H9 (cell line): Measurements from ENCODE around the gene CDC20. TPM values are rescaled to one million over a fixed set of nuclear protein-coding genes. Genes with fewer than 3 reads are reported as not detected.

Experiments used
- DNase-seq: peaks from one replicate; pipeline ENCODE4 v3.0.0-alpha.2; 2017
- H2AFZ ChIP-seq: one replicate; pipeline ENCODE4 v1.6.1; 2013; ENCODE audit warnings: mild to moderate bottlenecking, low read length, control low read depth, moderate library complexity
- H2AK5ac ChIP-seq: 2 replicates; pipeline ENCODE4 v1.6.1; 2013; ENCODE audit warnings: low read length, control low read depth, mixed read lengths; ENCODE audit not compliant: insufficient read length
- H2BK120ac ChIP-seq: one replicate; pipeline ENCODE4 v1.6.1; 2013; ENCODE audit warnings: low read depth, mild to moderate bottlenecking, low read length, control low read depth, inconsistent platforms; ENCODE audit not compliant: poor library complexity, severe bottlenecking
- H2BK12ac ChIP-seq: 2 replicates; pipeline ENCODE4 v1.6.1; 2013; ENCODE audit warnings: low read length, control low read depth, mixed read lengths, low read depth; ENCODE audit not compliant: insufficient read length
- H2BK15ac ChIP-seq: 2 replicates; pipeline ENCODE4 v1.6.1; 2013; ENCODE audit warnings: low read depth, low read length, control low read depth
- H2BK20ac ChIP-seq: one replicate; pipeline ENCODE4 v1.6.1; 2013; ENCODE audit warnings: low read depth, mild to moderate bottlenecking, low read length, control low read depth, inconsistent platforms; ENCODE audit not compliant: poor library complexity, severe bottlenecking
- H2BK5ac ChIP-seq: 2 replicates; pipeline ENCODE4 v1.6.1; 2013; ENCODE audit warnings: low read length, control low read depth, mixed read lengths; ENCODE audit not compliant: insufficient read length
- H3K14ac ChIP-seq: 2 replicates; pipeline ENCODE4 v1.6.1; 2013; ENCODE audit warnings: low read length, control low read depth; ENCODE audit not compliant: insufficient read depth
- H3K18ac ChIP-seq: 2 replicates; pipeline ENCODE4 v1.6.1; 2013; ENCODE audit warnings: low read depth, mild to moderate bottlenecking, mixed read lengths, low read length, control low read depth; ENCODE audit not compliant: insufficient read length
- H3K23ac ChIP-seq: 2 replicates; pipeline ENCODE4 v1.6.1; 2013; ENCODE audit warnings: low read length, control low read depth, mixed read lengths, low read depth; ENCODE audit not compliant: insufficient read length
- H3K23me2 ChIP-seq: 2 replicates; pipeline ENCODE4 v1.6.1; 2013; ENCODE audit warnings: low read depth, mild to moderate bottlenecking, mixed read lengths, low read length, control low read depth; ENCODE audit not compliant: insufficient read length, poor library complexity, severe bottlenecking
- H3K27ac ChIP-seq: 2 replicates; pipeline ENCODE4 v1.5.1; 2013; ENCODE audit warnings: low read length, control low read depth, mixed read lengths, low read depth; ENCODE audit not compliant: insufficient read length
- H3K27me3 ChIP-seq: 2 replicates; pipeline ENCODE4 v1.6.1; 2013; ENCODE audit warnings: low read length, control low read depth, inconsistent platforms; ENCODE audit not compliant: insufficient read depth
- H3K4ac ChIP-seq: 2 replicates; pipeline ENCODE4 v1.6.1; 2013; ENCODE audit warnings: low read depth, mild to moderate bottlenecking, control low read depth, inconsistent platforms, low read length, moderate library complexity
- H3K4me1 ChIP-seq: 2 replicates; pipeline ENCODE4 v1.6.1; 2013; ENCODE audit warnings: low read length, control low read depth, inconsistent platforms; ENCODE audit not compliant: insufficient read depth
- H3K4me2 ChIP-seq: 2 replicates; pipeline ENCODE4 v1.6.1; 2013; ENCODE audit warnings: low read length, control low read depth, mixed read lengths; ENCODE audit not compliant: insufficient read length, insufficient read depth
- H3K56ac ChIP-seq: 2 replicates; pipeline ENCODE4 v1.6.1; 2013; ENCODE audit warnings: low read depth, mild to moderate bottlenecking, mixed read lengths, low read length, control low read depth; ENCODE audit not compliant: insufficient read length
- H3K79me1 ChIP-seq: 2 replicates; pipeline ENCODE4 v1.6.1; 2013; ENCODE audit warnings: low read depth, mild to moderate bottlenecking, moderate library complexity, low read length, control low read depth, inconsistent platforms; ENCODE audit not compliant: insufficient read depth, poor library complexity, severe bottlenecking
- H3K79me2 ChIP-seq: 2 replicates; pipeline ENCODE4 v1.6.1; 2013; ENCODE audit warnings: low read length, control low read depth, inconsistent platforms; ENCODE audit not compliant: insufficient read depth
- H3K9ac ChIP-seq: 2 replicates; pipeline ENCODE4 v1.6.1; 2013; ENCODE audit warnings: low read length, control low read depth, mixed read lengths; ENCODE audit not compliant: insufficient read length; ENCODE audit errors: extremely low read depth
- H3K9me3 ChIP-seq: one replicate; pipeline ENCODE4 v1.6.1; 2013; ENCODE audit warnings: low read depth, low read length, inconsistent platforms; ENCODE audit not compliant: control insufficient read depth
- H3T11ph ChIP-seq: one replicate; pipeline ENCODE4 v1.6.1; 2013; ENCODE audit warnings: mild to moderate bottlenecking, low read length, control low read depth, inconsistent platforms
- H4K20me1 ChIP-seq: one replicate; pipeline ENCODE4 v1.6.1; 2013; ENCODE audit not compliant: control insufficient read depth, insufficient read length, insufficient read depth
- H4K5ac ChIP-seq: 2 replicates; pipeline ENCODE4 v1.6.1; 2013; ENCODE audit warnings: low read depth, mild to moderate bottlenecking, mixed read lengths, low read length, control low read depth; ENCODE audit not compliant: insufficient read length
- H4K8ac ChIP-seq: replicated peaks from 2 replicates; pipeline ENCODE4 v1.6.1; 2013; ENCODE audit warnings: low read length, control low read depth, mixed read lengths, low read depth; ENCODE audit not compliant: insufficient read length
- H4K91ac ChIP-seq: 2 replicates; pipeline ENCODE4 v1.6.1; 2013; ENCODE audit warnings: low read depth, mild to moderate bottlenecking, moderate library complexity, mixed read lengths, low read length, control low read depth; ENCODE audit not compliant: insufficient read length
- H3K27ac Mint-ChIP-seq, 3 experiments: 2 replicates in 2 of 3; 3 replicates in 1 of 3; pipeline ENCODE4 v1.8.0; 2020 to 2021; ENCODE audit warnings: mixed read lengths in 3 of 3, mild to moderate bottlenecking in 1 of 3, moderate library complexity in 1 of 3
- H3K27me3 Mint-ChIP-seq: 2 replicates; pipeline ENCODE4 v1.8.0; 2021; ENCODE audit warnings: low read depth, mild to moderate bottlenecking, moderate library complexity, mixed read lengths
- H3K36me3 Mint-ChIP-seq, 3 experiments: 2 replicates in 2 of 3; 3 replicates in 1 of 3; pipeline ENCODE4 v1.8.0; 2020 to 2021; ENCODE audit warnings: low read depth in 3 of 3, mixed read lengths in 3 of 3; ENCODE audit not compliant: insufficient read depth in 1 of 3
- H3K4me1 Mint-ChIP-seq, 2 experiments: 2 replicates each; pipeline ENCODE4 v1.8.0; 2020; ENCODE audit warnings: mixed read lengths in 2 of 2
- H3K4me3 Mint-ChIP-seq, 2 experiments: 2 replicates in 1 of 2; 3 replicates in 1 of 2; pipeline ENCODE4 v1.8.0; 2020 to 2021; ENCODE audit warnings: mild to moderate bottlenecking in 2 of 2, mixed read lengths in 2 of 2, moderate library complexity in 1 of 2
- H3K9me3 Mint-ChIP-seq, 2 experiments: 2 replicates in 1 of 2; 3 replicates in 1 of 2; pipeline ENCODE4 v1.8.0; 2020; ENCODE audit warnings: mild to moderate bottlenecking in 2 of 2, mixed read lengths in 2 of 2, moderate library complexity in 1 of 2
- WGBS: extraction: QIAGEN DNeasy Blood & Tissue Kit; methylation state at CpG from one replicate; pipeline ENCODE4 v1.1.7; 2013; ENCODE audit warnings: missing lambda C conversion rate, low lambda C conversion rate, mixed read lengths; ENCODE audit not compliant: insufficient read length; ENCODE audit errors: extremely low coverage; 5-methylcytosine and 5-hydroxymethylcytosine counted together
- total RNA-seq: library from RNA; stranded (reverse); gene quantifications from 2 replicates; pipeline ENCODE4 v1.2.1, GENCODE V29; 2021
- TF ChIP-seq, protein P1 (sequence below): fragments of 200-600 bp; sonication (generic); conservative IDR thresholded peaks from 3 replicates; pipeline ENCODE4 v1.8.0; 2021; ENCODE audit warnings: antibody characterized with exemption, mild to moderate bottlenecking

CDC20 gene
- total RNA-seq, 1 experiment from 2014 or later = 246 TPM

DNA sequence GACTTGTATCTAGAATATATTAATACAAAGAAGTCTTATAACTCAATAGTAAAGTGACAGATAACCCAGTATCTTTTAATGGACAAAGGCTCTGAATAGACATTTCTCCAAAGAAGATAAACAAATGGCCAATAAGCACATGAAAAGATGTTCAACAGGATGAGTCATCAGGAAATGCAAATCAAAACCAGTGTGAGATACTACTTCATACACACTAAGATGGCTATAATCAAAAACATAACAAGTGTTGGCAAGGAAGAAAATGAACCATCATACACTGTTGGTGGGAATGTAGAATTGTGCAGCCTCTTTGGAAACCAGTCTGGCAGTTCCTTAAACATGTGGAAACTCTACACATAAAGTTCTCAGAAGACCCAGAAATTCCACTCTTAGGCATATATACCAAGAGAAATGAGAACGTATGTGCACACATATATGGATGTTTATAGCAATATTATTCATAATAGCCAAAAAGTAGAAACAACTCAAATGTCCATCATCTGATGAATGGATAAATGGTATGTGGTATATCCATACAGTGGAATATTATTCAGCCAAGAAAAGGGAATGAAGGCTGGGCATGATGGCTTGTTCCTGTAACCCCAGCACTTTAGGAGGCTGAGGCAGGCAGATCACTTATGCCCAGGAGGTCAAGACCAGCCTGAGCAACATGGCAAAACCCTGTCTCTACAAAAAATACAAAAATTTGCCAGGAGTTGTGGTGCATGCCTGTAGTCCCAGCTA, 31.1 kb upstream of the CDC20 start:
- Histone ChIP-seq H2BK120ac (no peak overlapping the region), H2BK5ac (no peak overlapping the region), H3K56ac (no peak overlapping the region), H3K27me3 (no peaks in the 10 kb centered on the region), H3K4me1 (no peaks in the 10 kb centered on the region), H3K79me2 (no peaks in the 10 kb centered on the region), H3K9ac (no peak overlapping the region), H3K27ac (no peak overlapping the region), H4K20me1 (no peaks in the 10 kb centered on the region), H3K4ac (no peak overlapping the region), H2BK12ac (no peak overlapping the region), H2BK20ac (no peak overlapping the region), H3K4me2 (no peak overlapping the region), H3K14ac (no peak overlapping the region), H4K8ac (no peak overlapping the region), H2BK15ac (no peak overlapping the region), H4K5ac (no peak overlapping the region), H3K9me3 (no peaks in the 10 kb centered on the region), H3K79me1 (no peaks in the 10 kb centered on the region), H3K18ac (no peak overlapping the region), H4K91ac (no peak overlapping the region), H3K23me2 (no peaks in the 10 kb centered on the region), H2AFZ (no peak overlapping the region), H3T11ph (no peak overlapping the region), H2AK5ac (no peak overlapping the region), H3K23ac (no peak overlapping the region)
- TF ChIP-seq, protein P1, sequence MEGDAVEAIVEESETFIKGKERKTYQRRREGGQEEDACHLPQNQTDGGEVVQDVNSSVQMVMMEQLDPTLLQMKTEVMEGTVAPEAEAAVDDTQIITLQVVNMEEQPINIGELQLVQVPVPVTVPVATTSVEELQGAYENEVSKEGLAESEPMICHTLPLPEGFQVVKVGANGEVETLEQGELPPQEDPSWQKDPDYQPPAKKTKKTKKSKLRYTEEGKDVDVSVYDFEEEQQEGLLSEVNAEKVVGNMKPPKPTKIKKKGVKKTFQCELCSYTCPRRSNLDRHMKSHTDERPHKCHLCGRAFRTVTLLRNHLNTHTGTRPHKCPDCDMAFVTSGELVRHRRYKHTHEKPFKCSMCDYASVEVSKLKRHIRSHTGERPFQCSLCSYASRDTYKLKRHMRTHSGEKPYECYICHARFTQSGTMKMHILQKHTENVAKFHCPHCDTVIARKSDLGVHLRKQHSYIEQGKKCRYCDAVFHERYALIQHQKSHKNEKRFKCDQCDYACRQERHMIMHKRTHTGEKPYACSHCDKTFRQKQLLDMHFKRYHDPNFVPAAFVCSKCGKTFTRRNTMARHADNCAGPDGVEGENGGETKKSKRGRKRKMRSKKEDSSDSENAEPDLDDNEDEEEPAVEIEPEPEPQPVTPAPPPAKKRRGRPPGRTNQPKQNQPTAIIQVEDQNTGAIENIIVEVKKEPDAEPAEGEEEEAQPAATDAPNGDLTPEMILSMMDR = no peak
- WGBS = no CpG with 5 or more reads among the region's 1 CpG
- H3K27ac Mint-ChIP-seq = no peak overlapping the region
- H3K36me3 Mint-ChIP-seq = peaks cover 0 to 8% (median 5%) of the 10 kb centered on the region in 3 experiments; a peak in 6 of 7 replicates
- H3K27me3 Mint-ChIP-seq = no peaks in the 10 kb centered on the region; the same call in 1 of the 2 replicates
- peaks cover 21 to 26% of the 10 kb centered on the region in 2 experiments for H3K4me1 Mint-ChIP-seq
- no peak for DNase-seq
- H3K9me3 Mint-ChIP-seq = peaks cover 22 to 30% of the 10 kb centered on the region in 2 experiments
- H3K4me3 Mint-ChIP-seq = no peak overlapping the region
